Hepatocyte (in vitro differentiated cells): ENCODE measurements around the gene GARS1.

Experiments used
- CTCF ChIP-seq: fragments of 200-600 bp; sonication (generic); IDR thresholded peaks from 2 replicates; pipeline ENCODE4 v1.5.1; 2016; ENCODE audit warnings: antibody characterized with exemption, mild to moderate bottlenecking; ENCODE audit not compliant: poor library complexity
- EZH2 ChIP-seq: fragments of 200-600 bp; sonication (generic); IDR thresholded peaks from 2 replicates; pipeline ENCODE4 v1.6.1; 2016; ENCODE audit warnings: antibody characterized with exemption, mild to moderate bottlenecking, borderline replicate concordance
- EZH2phosphoT487 ChIP-seq: fragments of 200-600 bp; sonication (generic); IDR thresholded peaks from one replicate; pipeline ENCODE4 v1.6.1; 2018; ENCODE audit warnings: antibody characterized with exemption, mild to moderate bottlenecking, low read depth, moderate library complexity; ENCODE audit not compliant: unreplicated experiment, severe bottlenecking

GRCh38 chr7:30553141-30553540, 41.5 kb upstream of the GARS1 start:
- no peak for TF ChIP-seq CTCF
- no peak for TF ChIP-seq EZH2phosphoT487
- TF ChIP-seq EZH2, result no peak
